HG02588 (cell line): ENCODE measurements around the gene OAS1.

Source experiments
- ATAC-seq: cut with Tn5 transposase; IDR thresholded peaks from one replicate; pipeline ENCODE4 v1.9.1; 2021; ENCODE audit warnings: mild to moderate bottlenecking, moderate library complexity; ENCODE audit not compliant: unreplicated experiment

OAS1 gene

GRCh38 chr12:112964067-112964670 lies 57.4 kb downstream of the OAS1 start:
- no peak for ATAC-seq

- ATAC-seq = no peak
Measured at GRCh38 chr12:112964915-112965314, 58.2 kb downstream of the OAS1 start.

GRCh38 chr12:112965643-112966042 lies 58.9 kb downstream of the OAS1 start:
- ATAC-seq = no peak

GRCh38 chr12:112967306-112967705 lies 60.5 kb downstream of the OAS1 start:
- no peak for ATAC-seq

GRCh38 chr12:112967858-112968257 lies 61.1 kb downstream of the OAS1 start:
- ATAC-seq = no peak
